Calu3 (cell line): Measurements from ENCODE around the gene CTXN1. TPM values are rescaled to one million over a fixed set of nuclear protein-coding genes. Genes with fewer than 3 reads are reported as not detected.
"Not testable (repeated sequence)": the region's sequence is repeated elsewhere in the genome, so short reads cannot be mapped to it uniquely, and the experiment has no call there.

Source experiments
- BruUV-seq: library from RNA; stranded (reverse); fragments of 400-500 nt; replicated peaks from 2 replicates; lab custom pipeline; 2021; lab: Mats Ljungman, UMichigan
- CTCF ChIA-PET: fragments of 300-600 bp; sonication (Branson Sonifier 250); formaldehyde crosslinking; loops from one replicate; lab custom pipeline; 2022; ENCODE audit warnings: antibody characterized with exemption; lab: Charles Lee
- DNase-seq: peaks from one replicate; pipeline ENCODE4 v3.0.0; 2022
- H3K27ac Mint-ChIP-seq: one replicate; pipeline ENCODE4 v1.8.0; 2022; ENCODE audit warnings: mixed read lengths; ENCODE audit not compliant: unreplicated experiment
- H3K27me3 Mint-ChIP-seq: one replicate; pipeline ENCODE4 v1.8.0; 2022; ENCODE audit warnings: mixed read lengths; ENCODE audit not compliant: unreplicated experiment
- H3K36me3 Mint-ChIP-seq: one replicate; pipeline ENCODE4 v1.8.0; 2022; ENCODE audit warnings: mild to moderate bottlenecking, moderate library complexity, mixed read lengths; ENCODE audit not compliant: insufficient read depth, unreplicated experiment
- H3K4me1 Mint-ChIP-seq: one replicate; pipeline ENCODE4 v1.8.0; 2022; ENCODE audit warnings: mild to moderate bottlenecking, low read depth, mixed read lengths; ENCODE audit not compliant: unreplicated experiment
- H3K4me3 Mint-ChIP-seq: one replicate; pipeline ENCODE4 v1.8.0; 2022; ENCODE audit warnings: mild to moderate bottlenecking, low read depth, moderate library complexity, mixed read lengths; ENCODE audit not compliant: unreplicated experiment
- H3K9me3 Mint-ChIP-seq: one replicate; pipeline ENCODE4 v1.8.0; 2022; ENCODE audit warnings: low read depth, mixed read lengths; ENCODE audit not compliant: unreplicated experiment
- intact Hi-C: fragments of 100-400 bp; cut with micrococcal nuclease; formaldehyde crosslinking; loops from one replicate; pipeline ENCODE4 v1.10.0; 2022; ENCODE audit not compliant: unreplicated experiment
- total RNA-seq: library from RNA; stranded (reverse); gene quantifications from 2 replicates; pipeline ENCODE4 v1.2.3, GENCODE V29; 2022
- TF ChIP-seq, protein P1 (sequence below): fragments of 200-600 bp; IDR thresholded peaks from one replicate; pipeline ENCODE4 v1.8.0; 2022; ENCODE audit warnings: antibody characterized with exemption; ENCODE audit not compliant: unreplicated experiment

The CTXN1 gene
- total RNA-seq, 1 experiment from 2014 or later, result 12.2 TPM

DNA sequence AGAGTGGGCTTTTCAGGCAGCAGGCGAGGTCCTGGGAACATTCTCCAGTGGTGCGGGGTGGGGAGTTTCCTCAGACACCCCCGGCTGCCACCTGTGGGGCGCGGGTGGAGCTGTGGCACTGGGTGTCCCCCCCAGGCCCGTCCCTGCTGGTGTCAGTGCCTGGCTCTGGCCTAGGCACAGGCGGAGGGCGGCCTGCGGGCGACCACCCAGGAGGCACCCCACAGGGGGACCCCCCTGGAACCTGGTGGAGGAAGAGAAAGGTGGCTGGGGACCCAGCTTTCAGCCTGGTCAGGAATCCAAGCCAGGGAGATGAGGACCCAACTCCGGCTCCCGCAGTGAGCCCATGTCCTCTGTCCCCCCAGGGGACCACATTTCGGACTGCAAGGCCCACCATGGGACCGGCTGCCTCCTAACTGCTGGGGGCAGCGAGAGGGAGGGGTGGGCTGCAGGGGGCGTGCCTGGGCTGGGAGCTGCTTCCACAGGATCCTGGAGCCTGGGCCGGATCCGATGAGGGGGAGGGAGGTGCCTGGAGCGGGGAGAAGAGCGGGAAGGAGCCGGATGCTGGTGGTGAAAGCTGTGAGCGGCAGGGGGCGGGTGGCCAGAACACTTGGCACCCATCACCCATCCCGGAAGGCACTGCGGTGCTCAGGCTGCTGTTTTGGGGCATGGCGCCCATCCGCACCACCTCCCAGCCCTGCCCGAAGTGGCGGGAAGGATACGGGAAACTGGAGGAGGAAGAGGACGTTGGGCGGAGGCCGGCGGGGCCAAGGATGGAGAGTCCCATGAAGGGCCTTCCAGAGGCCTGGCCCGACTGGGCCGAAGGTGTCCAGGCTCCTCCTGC is 5.5 kb upstream of the CTXN1 start:
- no TSS peak for BruUV-seq
- TF ChIP-seq, protein P1, sequence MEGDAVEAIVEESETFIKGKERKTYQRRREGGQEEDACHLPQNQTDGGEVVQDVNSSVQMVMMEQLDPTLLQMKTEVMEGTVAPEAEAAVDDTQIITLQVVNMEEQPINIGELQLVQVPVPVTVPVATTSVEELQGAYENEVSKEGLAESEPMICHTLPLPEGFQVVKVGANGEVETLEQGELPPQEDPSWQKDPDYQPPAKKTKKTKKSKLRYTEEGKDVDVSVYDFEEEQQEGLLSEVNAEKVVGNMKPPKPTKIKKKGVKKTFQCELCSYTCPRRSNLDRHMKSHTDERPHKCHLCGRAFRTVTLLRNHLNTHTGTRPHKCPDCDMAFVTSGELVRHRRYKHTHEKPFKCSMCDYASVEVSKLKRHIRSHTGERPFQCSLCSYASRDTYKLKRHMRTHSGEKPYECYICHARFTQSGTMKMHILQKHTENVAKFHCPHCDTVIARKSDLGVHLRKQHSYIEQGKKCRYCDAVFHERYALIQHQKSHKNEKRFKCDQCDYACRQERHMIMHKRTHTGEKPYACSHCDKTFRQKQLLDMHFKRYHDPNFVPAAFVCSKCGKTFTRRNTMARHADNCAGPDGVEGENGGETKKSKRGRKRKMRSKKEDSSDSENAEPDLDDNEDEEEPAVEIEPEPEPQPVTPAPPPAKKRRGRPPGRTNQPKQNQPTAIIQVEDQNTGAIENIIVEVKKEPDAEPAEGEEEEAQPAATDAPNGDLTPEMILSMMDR, result no peak
- CTCF ChIA-PET, result no interaction called here
- no peaks in the 10 kb centered on the region for H3K27me3 Mint-ChIP-seq
- H3K4me3 Mint-ChIP-seq, result no peak overlapping the region
- peaks cover 8% of the 10 kb centered on the region for H3K4me1 Mint-ChIP-seq
- peaks cover 59% of the 10 kb centered on the region for H3K36me3 Mint-ChIP-seq
- intact Hi-C loops, result no loop called here
- no peaks in the 10 kb centered on the region for H3K9me3 Mint-ChIP-seq
- no peak overlapping the region for H3K27ac Mint-ChIP-seq
- no peak for DNase-seq

DNA sequence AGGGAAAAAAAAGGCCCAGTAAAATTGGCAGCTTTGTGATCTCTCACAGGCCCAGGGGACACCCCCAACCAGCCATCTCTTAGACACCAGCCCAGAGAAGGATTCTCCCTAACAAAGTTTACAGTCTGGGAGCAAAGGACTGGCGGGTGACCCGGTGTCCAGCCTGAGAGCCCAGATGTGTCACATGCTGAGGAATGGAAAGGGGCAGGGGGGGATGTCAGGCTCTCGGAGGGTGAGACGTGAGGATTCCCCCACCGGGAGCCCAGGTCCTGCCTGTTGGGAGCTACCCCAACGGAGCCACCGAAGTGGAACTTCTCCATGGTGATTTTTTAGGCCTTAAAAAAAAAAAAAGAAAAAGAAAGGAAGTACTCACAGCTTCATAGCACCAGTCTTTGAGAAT is 4.8 kb upstream of the CTXN1 start:
- intact Hi-C loops, result no loop called here
- CTCF ChIA-PET, result no interaction called here
- Mint-ChIP-seq H3K27me3 (no peaks in the 10 kb centered on the region), H3K27ac (no peak overlapping the region), H3K36me3 (peaks cover 58% of the 10 kb centered on the region), H3K4me1 (peaks cover 8% of the 10 kb centered on the region), H3K4me3 (no peak overlapping the region), H3K9me3 (no peaks in the 10 kb centered on the region)
- TF ChIP-seq, protein P1, result no peak
- BruUV-seq, result no TSS peak
- no peak for DNase-seq

DNA sequence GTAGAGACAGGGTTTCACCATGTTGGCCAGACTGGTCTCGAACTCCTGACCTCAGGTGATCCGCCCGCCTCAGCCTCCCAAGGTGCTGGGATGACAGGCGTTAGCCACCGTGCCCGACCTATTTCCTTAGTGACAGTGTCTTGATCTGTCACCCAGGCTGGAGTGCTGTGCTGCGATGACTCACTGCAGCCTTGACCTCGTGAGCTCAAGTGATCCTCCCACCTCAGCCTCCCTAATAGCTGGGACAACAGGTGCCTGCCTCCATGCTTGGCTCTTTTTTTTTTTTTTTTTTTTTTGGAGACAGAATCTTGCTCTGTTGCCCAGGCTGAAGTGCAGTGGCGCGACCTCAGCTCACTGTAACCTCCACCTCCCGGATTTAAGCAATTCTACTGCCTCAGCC is 4.1 kb upstream of the CTXN1 start:
- BruUV-seq, H3K27ac Mint-ChIP-seq, DNase-seq, intact Hi-C loops, H3K27me3 Mint-ChIP-seq, H3K4me3 Mint-ChIP-seq, H3K9me3 Mint-ChIP-seq, H3K4me1 Mint-ChIP-seq: not testable (repeated sequence)
- CTCF ChIA-PET, result interaction anchor here (0.7 kb wide), 1 partner anchor 28 kb away, joined by 5 read pairs; no protein-coding TSS in a partner anchor
- H3K36me3 Mint-ChIP-seq, result peaks cover 58% of the 10 kb centered on the region

DNA sequence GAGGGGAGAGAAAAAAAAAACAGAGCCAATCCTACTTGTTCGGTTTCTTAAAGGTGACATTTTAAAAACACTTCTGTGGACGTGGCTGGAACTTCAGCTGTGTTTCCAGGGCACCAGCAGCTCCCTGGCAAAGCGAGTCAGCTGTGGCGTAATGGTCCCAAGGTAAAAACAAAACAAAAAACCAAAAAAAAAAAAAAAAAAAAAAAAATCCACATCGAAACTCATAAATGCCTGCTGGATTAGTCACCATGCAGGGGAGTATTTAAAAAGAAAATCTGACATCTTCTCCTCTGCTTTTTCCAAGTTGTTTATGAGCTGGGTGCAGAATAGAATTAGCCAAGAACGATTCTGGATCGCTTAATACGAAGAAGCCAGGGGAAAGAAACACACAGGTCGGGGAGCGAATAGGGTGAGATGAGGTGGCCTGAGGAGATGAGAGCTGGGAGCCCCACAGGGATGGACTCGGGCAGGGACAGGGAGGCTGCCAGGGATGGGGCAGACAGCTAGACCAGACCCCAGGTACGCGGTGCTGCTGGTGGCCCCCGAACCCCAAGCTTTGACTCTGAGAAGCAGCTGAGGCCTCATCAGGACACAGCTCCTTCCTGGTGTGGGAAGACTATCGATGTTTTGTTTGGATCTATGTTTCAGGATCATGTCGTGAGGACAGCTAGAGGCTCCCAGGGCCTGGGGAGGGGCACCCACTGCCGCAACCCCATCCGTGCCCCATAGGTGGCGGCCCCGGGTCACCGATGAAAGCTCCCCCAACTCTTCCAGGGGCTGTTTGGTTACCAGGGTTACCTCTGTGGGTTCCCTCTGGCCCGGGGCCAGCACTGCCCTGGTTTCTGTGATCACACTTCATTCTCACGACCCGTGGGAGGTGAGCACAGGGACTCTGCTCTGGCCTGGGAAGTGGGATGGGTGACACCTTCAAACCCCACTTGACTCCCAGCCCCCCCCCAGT is 3.1 kb upstream of the CTXN1 start:
- H3K27me3 Mint-ChIP-seq, result no peaks in the 10 kb centered on the region
- H3K27ac Mint-ChIP-seq, result no peak overlapping the region
- peaks cover 54% of the 10 kb centered on the region for H3K36me3 Mint-ChIP-seq
- peak; percentile 51 for DNase-seq
- CTCF ChIA-PET, result interaction anchor here (0.6 to 1.4 kb wide), 3 partner anchors 8 to 132 kb away, joined by 4 to 8 read pairs (median 6); partner anchors contain the start of genes SNAPC2 and TIMM44
- intact Hi-C loops, result no loop called here
- H3K4me1 Mint-ChIP-seq, result peaks cover 8% of the 10 kb centered on the region
- TF ChIP-seq, protein P1, result peak; percentile 33
- H3K4me3 Mint-ChIP-seq, result no peak overlapping the region
- H3K9me3 Mint-ChIP-seq, result no peaks in the 10 kb centered on the region
- no TSS peak for BruUV-seq
